Lower leg skin (tissue), 3 donors: ENCODE results near the gene GPR62.

Experiments used
- POLR2A ChIP-seq, 2 donors: fragments of 450-650 bp; IDR thresholded peaks; one replicate each; pipeline ENCODE4 v1.6.1; 2016 to 2017; ENCODE audit warnings: antibody characterized with exemption in 2 of 2, mild to moderate bottlenecking in 1 of 2, moderate library complexity in 1 of 2
- TF ChIP-seq, protein P1 (sequence below), 3 donors: fragments of 450-650 bp; IDR thresholded peaks; one replicate each; pipeline ENCODE4 v1.5.1; 2016; ENCODE audit warnings: antibody characterized with exemption in 3 of 3, mild to moderate bottlenecking in 3 of 3, moderate library complexity in 2 of 3

GRCh38 chr3:51971350-51971749 is 16.2 kb downstream of the GPR62 start:
- TF ChIP-seq, protein P1, sequence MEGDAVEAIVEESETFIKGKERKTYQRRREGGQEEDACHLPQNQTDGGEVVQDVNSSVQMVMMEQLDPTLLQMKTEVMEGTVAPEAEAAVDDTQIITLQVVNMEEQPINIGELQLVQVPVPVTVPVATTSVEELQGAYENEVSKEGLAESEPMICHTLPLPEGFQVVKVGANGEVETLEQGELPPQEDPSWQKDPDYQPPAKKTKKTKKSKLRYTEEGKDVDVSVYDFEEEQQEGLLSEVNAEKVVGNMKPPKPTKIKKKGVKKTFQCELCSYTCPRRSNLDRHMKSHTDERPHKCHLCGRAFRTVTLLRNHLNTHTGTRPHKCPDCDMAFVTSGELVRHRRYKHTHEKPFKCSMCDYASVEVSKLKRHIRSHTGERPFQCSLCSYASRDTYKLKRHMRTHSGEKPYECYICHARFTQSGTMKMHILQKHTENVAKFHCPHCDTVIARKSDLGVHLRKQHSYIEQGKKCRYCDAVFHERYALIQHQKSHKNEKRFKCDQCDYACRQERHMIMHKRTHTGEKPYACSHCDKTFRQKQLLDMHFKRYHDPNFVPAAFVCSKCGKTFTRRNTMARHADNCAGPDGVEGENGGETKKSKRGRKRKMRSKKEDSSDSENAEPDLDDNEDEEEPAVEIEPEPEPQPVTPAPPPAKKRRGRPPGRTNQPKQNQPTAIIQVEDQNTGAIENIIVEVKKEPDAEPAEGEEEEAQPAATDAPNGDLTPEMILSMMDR (IDR thresholded peaks at IDR 0.05): no peak
- no peak for TF ChIP-seq POLR2A (IDR thresholded peaks at IDR 0.05)
